SK-N-SH treated with all-trans-retinoic acid at 6 μM for 48 hours (cell line): ENCODE measurements around the gene ZNF138.
"Not testable (repeated sequence)": the region's sequence is repeated elsewhere in the genome, so short reads cannot be mapped to it uniquely, and the experiment has no call there.

Experiments used
- ATAC-seq: fragments of 200-7000 bp; cut with Tn5 transposase; 3 replicates; pipeline ENCODE4 v1.9.1; 2020; ENCODE audit warnings: mild to moderate bottlenecking, moderate library complexity
- ARNTL ChIP-seq: fragments of 450-650 bp; formaldehyde crosslinking; IDR thresholded peaks from 2 replicates; pipeline ENCODE4 v1.5.0; 2020; ENCODE audit warnings: low read depth, mild to moderate bottlenecking, moderate library complexity, borderline replicate concordance
- BACH2 ChIP-seq: fragments of 250-450 bp; sonication (Bioruptor Pico); IDR thresholded peaks from 2 replicates; pipeline ENCODE4 v1.9.0; 2021; ENCODE audit warnings: mild to moderate bottlenecking, borderline replicate concordance
- CSDC2 ChIP-seq: fragments of 250-450 bp; sonication (Bioruptor Pico); IDR thresholded peaks from 2 replicates; pipeline ENCODE4 v1.5.0; 2020; ENCODE audit warnings: mild to moderate bottlenecking, moderate library complexity
- ESRRG ChIP-seq: fragments of 250-450 bp; sonication (Bioruptor Pico); IDR thresholded peaks from 2 replicates; pipeline ENCODE4 v1.6.1; 2021; ENCODE audit warnings: mild to moderate bottlenecking
- GLIS3 ChIP-seq: fragments of 250-450 bp; sonication (Bioruptor Pico); IDR thresholded peaks from 2 replicates; pipeline ENCODE4 v1.5.0; 2020; ENCODE audit warnings: mild to moderate bottlenecking, moderate library complexity
- ISL1 ChIP-seq: fragments of 250-450 bp; sonication (Bioruptor Pico); IDR thresholded peaks from 2 replicates; pipeline ENCODE4 v2.1.2; 2022; ENCODE audit warnings: mild to moderate bottlenecking, moderate library complexity
- OSR1 ChIP-seq: fragments of 250-450 bp; sonication (Bioruptor Pico); IDR thresholded peaks from 2 replicates; pipeline ENCODE4 v1.8.0; 2022; ENCODE audit warnings: moderate library complexity, mild to moderate bottlenecking, inconsistent platforms
- PPARA ChIP-seq: fragments of 250-450 bp; sonication (Bioruptor Pico); IDR thresholded peaks from 2 replicates; pipeline ENCODE4 v1.5.0; 2020; ENCODE audit warnings: mild to moderate bottlenecking, borderline replicate concordance
- RARB ChIP-seq: fragments of 250-450 bp; sonication (Bioruptor Pico); IDR thresholded peaks from 2 replicates; pipeline ENCODE4 v1.8.0; 2021; ENCODE audit warnings: mild to moderate bottlenecking, moderate library complexity
- TCF4 ChIP-seq: fragments of 250-450 bp; sonication (Bioruptor Pico); IDR thresholded peaks from 2 replicates; pipeline ENCODE4 v1.8.0; 2021; ENCODE audit warnings: mild to moderate bottlenecking, moderate library complexity, borderline replicate concordance
- TOX ChIP-seq: fragments of 250-450 bp; sonication (Bioruptor Pico); IDR thresholded peaks from 2 replicates; pipeline ENCODE4 v1.8.0; 2021; ENCODE audit warnings: mild to moderate bottlenecking, moderate library complexity, borderline replicate concordance
- ZC3H10 ChIP-seq: fragments of 250-450 bp; sonication (Bioruptor Pico); IDR thresholded peaks from 2 replicates; pipeline ENCODE4 v1.5.1; 2021; ENCODE audit warnings: mild to moderate bottlenecking, moderate library complexity
- ZFP3 ChIP-seq: fragments of 250-450 bp; sonication (Bioruptor Pico); IDR thresholded peaks from 2 replicates; pipeline ENCODE4 v1.5.0; 2020; ENCODE audit warnings: mild to moderate bottlenecking, moderate library complexity
- ZNF565 ChIP-seq: fragments of 450-650 bp; formaldehyde crosslinking; conservative IDR thresholded peaks from 2 replicates; pipeline ENCODE4 v1.5.0; 2020; ENCODE audit warnings: low read depth, mild to moderate bottlenecking, moderate library complexity
- ZNF70 ChIP-seq: fragments of 450-650 bp; formaldehyde crosslinking; IDR thresholded peaks from 2 replicates; pipeline ENCODE4 v1.5.0; 2020; ENCODE audit warnings: mild to moderate bottlenecking, moderate library complexity
- ZNF8 ChIP-seq: fragments of 450-650 bp; formaldehyde crosslinking; IDR thresholded peaks from 2 replicates; pipeline ENCODE4 v1.5.0; 2020; ENCODE audit warnings: mild to moderate bottlenecking, moderate library complexity
- TF ChIP-seq, protein P1 (sequence below): fragments of 250-450 bp; sonication (Bioruptor Pico); IDR thresholded peaks from 2 replicates; pipeline ENCODE4 v1.5.1; 2021; ENCODE audit warnings: mild to moderate bottlenecking, moderate library complexity
- TF ChIP-seq, protein P2 (sequence below): fragments of 250-450 bp; sonication (Bioruptor Pico); IDR thresholded peaks from 2 replicates; pipeline ENCODE4 v1.8.0; 2020; ENCODE audit warnings: mild to moderate bottlenecking, moderate library complexity, borderline replicate concordance
- TF ChIP-seq, protein P3 (sequence below): fragments of 250-450 bp; sonication (Bioruptor Pico); IDR thresholded peaks from 2 replicates; pipeline ENCODE4 v1.8.0; 2021; ENCODE audit warnings: low read depth, mild to moderate bottlenecking, moderate library complexity, borderline replicate concordance

ZNF138 gene

DNA sequence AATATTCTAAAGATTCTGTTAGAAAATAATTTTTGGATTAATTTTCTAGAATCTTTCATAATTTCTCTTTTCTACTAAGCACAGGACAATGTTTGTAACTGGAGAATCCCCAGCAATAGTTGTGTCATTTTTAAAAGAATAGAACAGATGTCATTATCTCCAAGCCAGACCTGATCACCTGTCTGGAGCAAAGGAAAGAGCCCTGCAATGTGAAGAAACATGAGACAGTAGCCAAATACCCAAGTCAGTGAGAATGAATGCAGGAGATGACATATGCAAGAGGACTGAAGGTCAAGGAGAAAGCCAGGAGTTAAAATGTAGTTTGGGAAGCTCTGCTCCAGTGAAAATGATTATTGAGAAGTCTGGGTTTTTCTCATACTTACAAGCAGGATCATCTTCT lies 25.4 kb upstream of the ZNF138 start:
- no peak for ATAC-seq

DNA sequence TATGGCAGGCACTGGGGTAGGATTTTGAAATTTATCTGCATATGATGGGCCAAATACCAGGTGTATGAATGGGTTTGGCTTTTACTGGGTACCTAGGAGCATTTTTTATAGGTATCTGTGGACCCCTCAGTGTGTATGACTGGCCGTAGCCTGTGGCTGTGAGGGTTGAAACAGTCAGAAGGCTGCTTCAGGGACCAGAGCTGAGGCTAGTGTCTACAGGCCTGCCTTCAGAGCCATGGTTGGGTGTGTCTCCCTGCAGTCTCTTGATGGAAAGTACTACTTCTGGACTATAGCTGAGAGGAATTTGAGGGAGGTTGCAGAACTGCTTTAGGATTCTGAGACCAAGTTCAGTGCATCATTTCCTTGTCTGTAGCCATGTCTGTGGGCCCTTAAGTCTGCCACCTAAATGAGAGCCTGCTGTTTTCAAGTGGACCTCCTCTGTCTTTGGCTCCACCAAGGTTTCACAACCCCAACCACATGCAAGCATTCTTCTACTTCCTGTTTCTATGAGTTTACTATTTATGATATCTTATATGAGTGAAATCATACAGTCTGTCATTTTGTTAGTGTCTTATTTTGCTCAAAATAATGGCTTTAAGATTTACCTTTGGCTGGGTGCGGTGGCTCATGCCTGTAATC lies 19.9 kb upstream of the ZNF138 start:
- ATAC-seq: no peak

More for the DNA sequence above, 25.4 kb upstream of the ZNF138 start:
- TF ChIP-seq RARB (CRISPR knock-in tag) (no peak), GLIS3 (CRISPR knock-in tag) (no peak), TOX (CRISPR knock-in tag) (no peak)
- TF ChIP-seq, protein P1, sequence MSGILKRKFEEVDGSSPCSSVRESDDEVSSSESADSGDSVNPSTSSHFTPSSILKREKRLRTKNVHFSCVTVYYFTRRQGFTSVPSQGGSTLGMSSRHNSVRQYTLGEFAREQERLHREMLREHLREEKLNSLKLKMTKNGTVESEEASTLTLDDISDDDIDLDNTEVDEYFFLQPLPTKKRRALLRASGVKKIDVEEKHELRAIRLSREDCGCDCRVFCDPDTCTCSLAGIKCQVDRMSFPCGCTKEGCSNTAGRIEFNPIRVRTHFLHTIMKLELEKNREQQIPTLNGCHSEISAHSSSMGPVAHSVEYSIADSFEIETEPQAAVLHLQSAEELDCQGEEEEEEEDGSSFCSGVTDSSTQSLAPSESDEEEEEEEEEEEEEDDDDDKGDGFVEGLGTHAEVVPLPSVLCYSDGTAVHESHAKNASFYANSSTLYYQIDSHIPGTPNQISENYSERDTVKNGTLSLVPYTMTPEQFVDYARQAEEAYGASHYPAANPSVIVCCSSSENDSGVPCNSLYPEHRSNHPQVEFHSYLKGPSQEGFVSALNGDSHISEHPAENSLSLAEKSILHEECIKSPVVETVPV (CRISPR knock-in tag): no peak
- TF ChIP-seq, protein P2, sequence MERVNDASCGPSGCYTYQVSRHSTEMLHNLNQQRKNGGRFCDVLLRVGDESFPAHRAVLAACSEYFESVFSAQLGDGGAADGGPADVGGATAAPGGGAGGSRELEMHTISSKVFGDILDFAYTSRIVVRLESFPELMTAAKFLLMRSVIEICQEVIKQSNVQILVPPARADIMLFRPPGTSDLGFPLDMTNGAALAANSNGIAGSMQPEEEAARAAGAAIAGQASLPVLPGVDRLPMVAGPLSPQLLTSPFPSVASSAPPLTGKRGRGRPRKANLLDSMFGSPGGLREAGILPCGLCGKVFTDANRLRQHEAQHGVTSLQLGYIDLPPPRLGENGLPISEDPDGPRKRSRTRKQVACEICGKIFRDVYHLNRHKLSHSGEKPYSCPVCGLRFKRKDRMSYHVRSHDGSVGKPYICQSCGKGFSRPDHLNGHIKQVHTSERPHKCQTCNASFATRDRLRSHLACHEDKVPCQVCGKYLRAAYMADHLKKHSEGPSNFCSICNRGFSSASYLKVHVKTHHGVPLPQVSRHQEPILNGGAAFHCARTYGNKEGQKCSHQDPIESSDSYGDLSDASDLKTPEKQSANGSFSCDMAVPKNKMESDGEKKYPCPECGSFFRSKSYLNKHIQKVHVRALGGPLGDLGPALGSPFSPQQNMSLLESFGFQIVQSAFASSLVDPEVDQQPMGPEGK: no peak

DNA sequence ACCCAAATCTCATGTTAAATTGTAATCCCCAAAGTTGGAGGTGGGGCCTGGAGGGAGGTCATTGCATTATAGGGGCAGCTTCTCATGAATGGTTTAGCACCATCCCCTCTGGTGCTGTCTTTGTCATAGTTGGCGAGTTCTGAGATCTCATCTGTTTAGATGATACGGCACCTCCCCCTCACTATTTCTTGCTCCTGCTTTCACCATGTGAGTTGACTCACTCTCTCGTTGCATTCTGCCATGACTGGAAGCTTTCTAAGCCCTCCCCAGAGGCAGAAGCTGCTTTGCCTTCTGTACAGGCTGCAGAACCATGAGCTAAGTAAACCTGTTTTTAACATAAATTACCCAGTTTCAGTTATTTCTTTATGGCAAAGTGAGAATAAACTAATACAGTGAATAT lies 18.9 kb upstream of the ZNF138 start:
- no peak for ATAC-seq

More for the DNA sequence above, 19.9 kb upstream of the ZNF138 start:
- TF ChIP-seq RARB (CRISPR knock-in tag) (no peak), TOX (CRISPR knock-in tag) (no peak), ISL1 (no peak), ZC3H10 (CRISPR knock-in tag) (no peak), TCF4 (CRISPR knock-in tag) (no peak), GLIS3 (CRISPR knock-in tag) (no peak), ESRRG (CRISPR knock-in tag) (no peak)
- TF ChIP-seq, protein P1 (CRISPR knock-in tag): no peak
- TF ChIP-seq, all 23 proteins: peak for 0

DNA sequence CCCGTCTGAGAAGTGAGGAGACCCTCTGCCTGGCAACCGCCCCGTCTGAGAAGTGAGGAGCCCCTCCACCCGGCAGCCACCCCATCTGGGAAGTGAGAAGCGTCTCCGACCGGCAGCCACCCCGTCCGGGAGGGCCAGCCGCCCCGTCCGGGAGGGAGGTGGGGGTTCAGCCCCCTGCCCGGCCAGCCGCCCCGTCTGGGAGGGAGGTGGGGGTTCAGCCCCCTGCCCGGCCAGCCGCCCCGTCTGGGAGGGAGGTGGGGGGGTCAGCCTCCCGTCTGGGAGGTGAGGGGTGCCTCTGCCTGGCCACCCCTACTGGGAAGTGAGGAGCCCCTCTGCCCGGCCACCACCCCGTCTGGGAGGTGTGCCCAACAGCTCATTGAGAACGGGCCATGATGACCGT lies 9.4 kb upstream of the ZNF138 start:
- ATAC-seq: not testable (repeated sequence)

More for the DNA sequence above, 18.9 kb upstream of the ZNF138 start:
- TF ChIP-seq OSR1 (no peak), ZFP3 (CRISPR knock-in tag) (no peak), ISL1 (no peak), TOX (CRISPR knock-in tag) (no peak), ZNF70 (CRISPR knock-in tag) (no peak)

DNA sequence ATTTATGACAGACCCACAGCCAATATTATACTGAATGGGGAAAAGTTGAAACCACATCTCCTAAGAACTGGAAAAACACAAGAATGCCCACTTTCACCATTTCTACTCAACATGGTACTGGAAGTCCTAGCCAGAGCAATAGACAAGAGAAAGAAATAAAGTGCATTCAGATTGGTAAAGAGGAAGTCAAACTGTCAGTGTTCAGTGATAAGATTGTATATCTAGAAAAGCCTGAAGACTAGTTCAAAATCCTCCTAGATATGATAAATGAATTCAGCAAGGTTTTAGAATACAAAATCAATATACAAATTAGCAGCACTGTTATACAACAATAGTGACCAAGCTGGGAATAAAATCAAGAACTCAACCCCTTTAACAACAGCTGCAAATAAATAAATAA lies 6.9 kb upstream of the ZNF138 start:
- ATAC-seq: no peak
- no peak for TF ChIP-seq CSDC2 (CRISPR knock-in tag)
- no peak for TF ChIP-seq ESRRG (CRISPR knock-in tag)
- no peak for TF ChIP-seq ARNTL
- TF ChIP-seq BACH2: no peak
- TF ChIP-seq TCF4 (CRISPR knock-in tag): no peak
- no peak for TF ChIP-seq PPARA
- no peak for TF ChIP-seq ISL1
- TF ChIP-seq GLIS3 (CRISPR knock-in tag): no peak
- TF ChIP-seq, protein P1 (CRISPR knock-in tag): no peak
- TF ChIP-seq RARB (CRISPR knock-in tag): no peak
- no peak for TF ChIP-seq ZNF565 (CRISPR knock-in tag)
- no peak for TF ChIP-seq ZNF70 (CRISPR knock-in tag)
- TF ChIP-seq ZNF8 (CRISPR knock-in tag): no peak
- TF ChIP-seq, protein P3, sequence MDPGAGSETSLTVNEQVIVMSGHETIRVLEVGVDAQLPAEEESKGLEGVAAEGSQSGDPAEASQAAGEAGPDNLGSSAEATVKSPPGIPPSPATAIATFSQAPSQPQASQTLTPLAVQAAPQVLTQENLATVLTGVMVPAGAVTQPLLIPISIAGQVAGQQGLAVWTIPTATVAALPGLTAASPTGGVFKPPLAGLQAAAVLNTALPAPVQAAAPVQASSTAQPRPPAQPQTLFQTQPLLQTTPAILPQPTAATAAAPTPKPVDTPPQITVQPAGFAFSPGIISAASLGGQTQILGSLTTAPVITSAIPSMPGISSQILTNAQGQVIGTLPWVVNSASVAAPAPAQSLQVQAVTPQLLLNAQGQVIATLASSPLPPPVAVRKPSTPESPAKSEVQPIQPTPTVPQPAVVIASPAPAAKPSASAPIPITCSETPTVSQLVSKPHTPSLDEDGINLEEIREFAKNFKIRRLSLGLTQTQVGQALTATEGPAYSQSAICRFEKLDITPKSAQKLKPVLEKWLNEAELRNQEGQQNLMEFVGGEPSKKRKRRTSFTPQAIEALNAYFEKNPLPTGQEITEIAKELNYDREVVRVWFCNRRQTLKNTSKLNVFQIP: no peak
- TF ChIP-seq, all 23 proteins: peak for 0

DNA sequence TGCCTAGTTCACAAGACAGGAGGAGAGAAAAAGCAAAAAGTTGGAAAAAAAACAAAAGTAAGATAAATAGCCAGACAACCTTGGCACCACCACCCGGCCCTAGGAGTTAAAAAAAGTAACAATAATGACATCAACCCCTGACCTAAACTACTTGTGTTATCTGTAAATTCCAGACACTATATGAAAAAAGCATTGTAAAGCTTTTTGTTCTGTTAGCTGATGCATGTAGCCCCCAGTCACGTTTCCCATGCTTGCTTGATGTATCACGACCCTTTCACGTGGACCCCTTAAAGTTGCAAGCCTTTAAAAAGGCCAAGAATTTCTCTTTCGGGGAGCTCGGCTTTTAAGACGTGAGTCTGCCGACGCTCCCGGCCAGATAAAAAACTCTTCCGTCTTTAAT lies 5.0 kb upstream of the ZNF138 start:
- not testable (repeated sequence) for ATAC-seq
